Frontal cortex (tissue), 4 donors: Measurements from ENCODE around the gene MCUB. TPM values are rescaled to one million over a fixed set of nuclear protein-coding genes. Genes with fewer than 3 reads are reported as not detected.

ENCODE experiments used
- DNase-seq, 2 donors: peaks; one replicate each; pipeline ENCODE4 v3.0.0; 2012; ENCODE audit warnings: low spot score in 2 of 2
- FAIRE-seq: peaks from 2 replicates; lab custom pipeline; 2012; peaks lifted over from hg19 to GRCh38; lab: Jason Lieb, UNC
- total RNA-seq: library from RNA; depleted of rRNA; stranded (reverse); fragments of >200 nt; gene quantifications from one replicate; pipeline ENCODE4 v1.2.3, GENCODE V29; 2014
- donor health status: control.
- donor health status: control.
- donor health status: control.

Gene MCUB
- total RNA-seq, 1 donor from 2014 or later: 31.8 TPM

- FAIRE-seq (no peak), DNase-seq (no peak)
Observed at GRCh38 chr4:109622626-109623025, 62.6 kb downstream of the MCUB start.

GRCh38 chr4:109624536-109624935 lies 64.5 kb downstream of the MCUB start:
- no peak for DNase-seq
- no peak for FAIRE-seq

GRCh38 chr4:109627361-109627760 lies 67.3 kb downstream of the MCUB start:
- DNase-seq (no peak), FAIRE-seq (no peak)

- DNase-seq: no peak
- no peak for FAIRE-seq
Observed at GRCh38 chr4:109629775-109630174, 69.7 kb downstream of the MCUB start.

GRCh38 chr4:109631532-109632108 lies 71.6 kb downstream of the MCUB start:
- DNase-seq (no peak), FAIRE-seq (no peak)

- DNase-seq (no peak), FAIRE-seq (no peak)
Observed at GRCh38 chr4:109640644-109641043, 80.6 kb downstream of the MCUB start.

- FAIRE-seq (no peak), DNase-seq (no peak)
Observed at GRCh38 chr4:109645874-109646710, 86.0 kb downstream of the MCUB start.

GRCh38 chr4:109648266-109648996 lies 88.4 kb downstream of the MCUB start:
- DNase-seq: no peak

GRCh38 chr4:109648997-109649575 lies 89.0 kb downstream of the MCUB start:
- no peak for DNase-seq
- FAIRE-seq: no peak

More at GRCh38 chr4:109648266-109648996, 88.4 kb downstream of the MCUB start:
- no peak for FAIRE-seq

- DNase-seq (no peak), FAIRE-seq (no peak)
Observed at GRCh38 chr4:109649872-109650271, 89.8 kb downstream of the MCUB start.

- DNase-seq (no peak), FAIRE-seq (no peak)
Observed at GRCh38 chr4:109655396-109655795, 95.3 kb downstream of the MCUB start.

- no peak for DNase-seq
- no peak for FAIRE-seq
Observed at GRCh38 chr4:109657854-109658418, 97.9 kb downstream of the MCUB start.

- DNase-seq (no peak), FAIRE-seq (no peak)
Observed at GRCh38 chr4:109658871-109659410, 98.9 kb downstream of the MCUB start.

GRCh38 chr4:109662116-109662515 lies 102.1 kb downstream of the MCUB start:
- DNase-seq (no peak), FAIRE-seq (no peak)

- DNase-seq (peak in 1 of 2 donors; percentile 8), FAIRE-seq (no peak)
Observed at GRCh38 chr4:109662771-109663170, 102.7 kb downstream of the MCUB start.

GRCh38 chr4:109665783-109666485 lies 105.9 kb downstream of the MCUB start:
- FAIRE-seq (no peak), DNase-seq (no peak)

- no peak for DNase-seq
- FAIRE-seq: no peak
Observed at GRCh38 chr4:109671350-109671749, 111.3 kb downstream of the MCUB start.

- no peak for FAIRE-seq
- DNase-seq: no peak
Observed at GRCh38 chr4:109672169-109672930, 112.3 kb downstream of the MCUB start.

- DNase-seq (no peak), FAIRE-seq (no peak)
Observed at GRCh38 chr4:109673303-109673702, 113.3 kb downstream of the MCUB start.
